K562 (cell line): ENCODE measurements around the gene SLC1A5. TPM values are rescaled to one million over a fixed set of nuclear protein-coding genes. Genes with fewer than 3 reads are reported as not detected.
A peak's percentile ranks its signal among the peaks of the same experiment; 100 is the strongest.

Source experiments
- BHLHE40 ChIP-seq: IDR thresholded peaks from 2 replicates; pipeline ENCODE4 v1.6.1; 2011; ENCODE audit warnings: low read length, improper control_type of control experiment
- BRD4 ChIP-seq: fragments of 200-600 bp; sonication (generic); IDR thresholded peaks from 2 replicates; pipeline ENCODE4 v1.6.1; 2017; ENCODE audit warnings: inconsistent platforms
- CTCFL ChIP-seq: IDR thresholded peaks from 2 replicates; pipeline ENCODE4 v1.6.1; 2011; ENCODE audit warnings: borderline replicate concordance, low read depth, mild to moderate bottlenecking, moderate library complexity, low read length; ENCODE audit not compliant: insufficient read depth, poor library complexity, severe bottlenecking
- CUX1 ChIP-seq: fragments of 200-800 bp; sonication (Bioruptor generic); IDR thresholded peaks from 2 replicates; pipeline ENCODE4 v1.6.1; 2016; ENCODE audit warnings: missing genetic modification characterization, missing compliant biosample characterization
- MTA3 ChIP-seq: fragments of 450-650 bp; formaldehyde crosslinking; IDR thresholded peaks from 2 replicates; pipeline ENCODE4 v1.6.1; 2017; ENCODE audit warnings: mild to moderate bottlenecking, borderline replicate concordance
- NR3C1 ChIP-seq: sonication (generic); formaldehyde crosslinking; IDR thresholded peaks from 2 replicates; pipeline ENCODE4 v1.8.1; 2022; ENCODE audit warnings: missing genetic modification reagents
- RBM17 ChIP-seq: fragments of 200-400 bp; formaldehyde crosslinking; IDR thresholded peaks from 2 replicates; pipeline ENCODE4 v1.6.1; 2017; ENCODE audit warnings: low read depth, mild to moderate bottlenecking, low read length, borderline replicate concordance
- ZKSCAN8 ChIP-seq: fragments of 200-800 bp; sonication (Bioruptor generic); IDR thresholded peaks from 2 replicates; pipeline ENCODE4 v1.6.1; 2016; ENCODE audit warnings: missing genetic modification characterization, missing compliant biosample characterization
- ZNF239 ChIP-seq: fragments of 250-450 bp; sonication (Bioruptor Pico); IDR thresholded peaks from 2 replicates; pipeline ENCODE4 v1.4.0; 2020; ENCODE audit warnings: mild to moderate bottlenecking
- polyA plus RNA-seq, 8 experiments: library from polyadenylated mRNA; depleted of rRNA in 4 of 8; stranded (reverse) in 5 of 8; unstranded in 3 of 8; fragments of >200 nt; fragmentation: Nextera tagmentation in 2 of 8; fragmentation: Illumina TruSeq in 1 of 8; extraction: Ambion mirVana in 2 of 8; extraction: Trizol in 1 of 8; gene quantifications; 2 replicates each; pipeline versions ENCODE4 v1.2.1 to v1.2.3, GENCODE V29; 2011 to 2014; ENCODE audit warnings: inconsistent platforms in 1 of 8, missing spikeins in 1 of 8
- total RNA-seq, 7 experiments: library from RNA; depleted of rRNA in 6 of 7; stranded (reverse); fragments of >200 nt in 6 of 7; fragmentation: Illumina TruSeq in 2 of 7; extraction: Trizol in 2 of 7; gene quantifications; 2 replicates each; pipeline versions ENCODE4 v1.2.1 to v1.2.3, GENCODE V29; 2011 to 2021; ENCODE audit warnings: low replicate concordance in 1 of 7
- TF ChIP-seq, protein P1 (sequence below): sonication (generic); formaldehyde crosslinking; IDR thresholded peaks from 2 replicates; pipeline ENCODE4 v1.8.0; 2023; ENCODE audit warnings: missing genetic modification reagents, mild to moderate bottlenecking, borderline replicate concordance

SLC1A5 gene
- total and polyA plus RNA-seq, 9 of the 15 experiments (the other 6 are each of a cell fraction or from before 2014, with no cell fraction given) = 31.2 to 417 (median 134) TPM

- TF ChIP-seq, protein P1, sequence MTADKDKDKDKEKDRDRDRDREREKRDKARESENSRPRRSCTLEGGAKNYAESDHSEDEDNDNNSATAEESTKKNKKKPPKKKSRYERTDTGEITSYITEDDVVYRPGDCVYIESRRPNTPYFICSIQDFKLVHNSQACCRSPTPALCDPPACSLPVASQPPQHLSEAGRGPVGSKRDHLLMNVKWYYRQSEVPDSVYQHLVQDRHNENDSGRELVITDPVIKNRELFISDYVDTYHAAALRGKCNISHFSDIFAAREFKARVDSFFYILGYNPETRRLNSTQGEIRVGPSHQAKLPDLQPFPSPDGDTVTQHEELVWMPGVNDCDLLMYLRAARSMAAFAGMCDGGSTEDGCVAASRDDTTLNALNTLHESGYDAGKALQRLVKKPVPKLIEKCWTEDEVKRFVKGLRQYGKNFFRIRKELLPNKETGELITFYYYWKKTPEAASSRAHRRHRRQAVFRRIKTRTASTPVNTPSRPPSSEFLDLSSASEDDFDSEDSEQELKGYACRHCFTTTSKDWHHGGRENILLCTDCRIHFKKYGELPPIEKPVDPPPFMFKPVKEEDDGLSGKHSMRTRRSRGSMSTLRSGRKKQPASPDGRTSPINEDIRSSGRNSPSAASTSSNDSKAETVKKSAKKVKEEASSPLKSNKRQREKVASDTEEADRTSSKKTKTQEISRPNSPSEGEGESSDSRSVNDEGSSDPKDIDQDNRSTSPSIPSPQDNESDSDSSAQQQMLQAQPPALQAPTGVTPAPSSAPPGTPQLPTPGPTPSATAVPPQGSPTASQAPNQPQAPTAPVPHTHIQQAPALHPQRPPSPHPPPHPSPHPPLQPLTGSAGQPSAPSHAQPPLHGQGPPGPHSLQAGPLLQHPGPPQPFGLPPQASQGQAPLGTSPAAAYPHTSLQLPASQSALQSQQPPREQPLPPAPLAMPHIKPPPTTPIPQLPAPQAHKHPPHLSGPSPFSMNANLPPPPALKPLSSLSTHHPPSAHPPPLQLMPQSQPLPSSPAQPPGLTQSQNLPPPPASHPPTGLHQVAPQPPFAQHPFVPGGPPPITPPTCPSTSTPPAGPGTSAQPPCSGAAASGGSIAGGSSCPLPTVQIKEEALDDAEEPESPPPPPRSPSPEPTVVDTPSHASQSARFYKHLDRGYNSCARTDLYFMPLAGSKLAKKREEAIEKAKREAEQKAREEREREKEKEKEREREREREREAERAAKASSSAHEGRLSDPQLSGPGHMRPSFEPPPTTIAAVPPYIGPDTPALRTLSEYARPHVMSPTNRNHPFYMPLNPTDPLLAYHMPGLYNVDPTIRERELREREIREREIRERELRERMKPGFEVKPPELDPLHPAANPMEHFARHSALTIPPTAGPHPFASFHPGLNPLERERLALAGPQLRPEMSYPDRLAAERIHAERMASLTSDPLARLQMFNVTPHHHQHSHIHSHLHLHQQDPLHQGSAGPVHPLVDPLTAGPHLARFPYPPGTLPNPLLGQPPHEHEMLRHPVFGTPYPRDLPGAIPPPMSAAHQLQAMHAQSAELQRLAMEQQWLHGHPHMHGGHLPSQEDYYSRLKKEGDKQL (CRISPR knock-in tag) = no peak
- TF ChIP-seq NR3C1 (CRISPR knock-in tag) (no peak), MTA3 (0 out of 2 replicates have a peak, but pooled peaks have one; percentile 6), BRD4 (no peak), ZNF239 (CRISPR knock-in tag) (no peak), ZKSCAN8 (CRISPR knock-in tag) (no peak), CUX1 (CRISPR knock-in tag) (no peak), BHLHE40 (no peak), RBM17 (no peak), CTCFL (no peak)
Measured at GRCh38 chr19:46785054-46785979, 3.1 kb downstream of the SLC1A5 start (continued).
